Progenitor cell of endocrine pancreas (in vitro differentiated cells): Measurements from ENCODE around the gene MRC2. TPM values are rescaled to one million over a fixed set of nuclear protein-coding genes. Genes with fewer than 3 reads are reported as not detected.

Source experiments
- DNase-seq: peaks from one replicate; pipeline ENCODE4 v3.0.0; 2021; ENCODE audit warnings: low spot score; ENCODE audit not compliant: unreplicated experiment
- H3K27ac Mint-ChIP-seq: 2 replicates; pipeline ENCODE4 v1.8.0; 2021; ENCODE audit warnings: mild to moderate bottlenecking, moderate library complexity, mixed read lengths
- H3K27me3 Mint-ChIP-seq: 2 replicates; pipeline ENCODE4 v1.8.0; 2021; ENCODE audit warnings: mixed read lengths
- H3K36me3 Mint-ChIP-seq: 2 replicates; pipeline ENCODE4 v1.8.0; 2022; ENCODE audit warnings: mixed read lengths; ENCODE audit not compliant: insufficient read depth
- H3K4me1 Mint-ChIP-seq: 2 replicates; pipeline ENCODE4 v1.8.0; 2021; ENCODE audit warnings: low read depth, mixed read lengths
- H3K4me3 Mint-ChIP-seq: 2 replicates; pipeline ENCODE4 v1.8.0; 2021; ENCODE audit warnings: low read depth, mild to moderate bottlenecking, moderate library complexity, mixed read lengths
- H3K9me3 Mint-ChIP-seq: 2 replicates; pipeline ENCODE4 v1.8.0; 2021; ENCODE audit warnings: low read depth, mixed read lengths
- total RNA-seq: library from RNA; stranded (reverse); gene quantifications from 2 replicates; pipeline ENCODE4 v1.2.1, GENCODE V29; 2021
- TF ChIP-seq, protein P1 (sequence below): fragments of 200-600 bp; sonication (generic); IDR thresholded peaks from one replicate; pipeline ENCODE4 v1.5.0; 2021; ENCODE audit warnings: antibody characterized with exemption, mild to moderate bottlenecking; ENCODE audit not compliant: unreplicated experiment

MRC2 gene
- total RNA-seq, 1 donor from 2014 or later: 4.9 TPM

DNA sequence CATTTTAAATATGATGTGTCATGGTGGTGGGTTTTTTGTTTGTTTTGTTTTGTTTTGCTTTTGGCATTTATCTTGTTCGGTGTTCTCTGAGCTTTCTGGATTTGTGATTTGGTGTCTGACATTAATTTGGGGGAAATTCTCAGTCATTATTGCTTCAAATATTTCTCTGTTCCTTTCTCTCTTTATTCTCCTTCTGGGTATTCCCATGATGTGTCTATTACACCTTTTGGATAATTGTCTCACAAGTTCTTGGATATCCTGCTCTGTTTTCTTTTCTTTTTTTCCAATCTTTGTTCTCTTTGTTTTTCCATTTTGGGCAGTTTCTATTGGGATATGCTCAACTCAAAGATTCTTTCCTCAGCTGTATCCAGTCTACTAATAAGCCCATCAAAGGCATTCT lies 92.1 kb downstream of the MRC2 start:
- Mint-ChIP-seq H3K4me1 (no peaks in the 10 kb centered on the region), H3K36me3 (no peaks in the 10 kb centered on the region), H3K27ac (no peak overlapping the region), H3K4me3 (no peak overlapping the region), H3K27me3 (peaks cover 16% of the 10 kb centered on the region), H3K9me3 (peaks cover 9% of the 10 kb centered on the region)
- TF ChIP-seq, protein P1, sequence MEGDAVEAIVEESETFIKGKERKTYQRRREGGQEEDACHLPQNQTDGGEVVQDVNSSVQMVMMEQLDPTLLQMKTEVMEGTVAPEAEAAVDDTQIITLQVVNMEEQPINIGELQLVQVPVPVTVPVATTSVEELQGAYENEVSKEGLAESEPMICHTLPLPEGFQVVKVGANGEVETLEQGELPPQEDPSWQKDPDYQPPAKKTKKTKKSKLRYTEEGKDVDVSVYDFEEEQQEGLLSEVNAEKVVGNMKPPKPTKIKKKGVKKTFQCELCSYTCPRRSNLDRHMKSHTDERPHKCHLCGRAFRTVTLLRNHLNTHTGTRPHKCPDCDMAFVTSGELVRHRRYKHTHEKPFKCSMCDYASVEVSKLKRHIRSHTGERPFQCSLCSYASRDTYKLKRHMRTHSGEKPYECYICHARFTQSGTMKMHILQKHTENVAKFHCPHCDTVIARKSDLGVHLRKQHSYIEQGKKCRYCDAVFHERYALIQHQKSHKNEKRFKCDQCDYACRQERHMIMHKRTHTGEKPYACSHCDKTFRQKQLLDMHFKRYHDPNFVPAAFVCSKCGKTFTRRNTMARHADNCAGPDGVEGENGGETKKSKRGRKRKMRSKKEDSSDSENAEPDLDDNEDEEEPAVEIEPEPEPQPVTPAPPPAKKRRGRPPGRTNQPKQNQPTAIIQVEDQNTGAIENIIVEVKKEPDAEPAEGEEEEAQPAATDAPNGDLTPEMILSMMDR: no peak
- DNase-seq: no peak

DNA sequence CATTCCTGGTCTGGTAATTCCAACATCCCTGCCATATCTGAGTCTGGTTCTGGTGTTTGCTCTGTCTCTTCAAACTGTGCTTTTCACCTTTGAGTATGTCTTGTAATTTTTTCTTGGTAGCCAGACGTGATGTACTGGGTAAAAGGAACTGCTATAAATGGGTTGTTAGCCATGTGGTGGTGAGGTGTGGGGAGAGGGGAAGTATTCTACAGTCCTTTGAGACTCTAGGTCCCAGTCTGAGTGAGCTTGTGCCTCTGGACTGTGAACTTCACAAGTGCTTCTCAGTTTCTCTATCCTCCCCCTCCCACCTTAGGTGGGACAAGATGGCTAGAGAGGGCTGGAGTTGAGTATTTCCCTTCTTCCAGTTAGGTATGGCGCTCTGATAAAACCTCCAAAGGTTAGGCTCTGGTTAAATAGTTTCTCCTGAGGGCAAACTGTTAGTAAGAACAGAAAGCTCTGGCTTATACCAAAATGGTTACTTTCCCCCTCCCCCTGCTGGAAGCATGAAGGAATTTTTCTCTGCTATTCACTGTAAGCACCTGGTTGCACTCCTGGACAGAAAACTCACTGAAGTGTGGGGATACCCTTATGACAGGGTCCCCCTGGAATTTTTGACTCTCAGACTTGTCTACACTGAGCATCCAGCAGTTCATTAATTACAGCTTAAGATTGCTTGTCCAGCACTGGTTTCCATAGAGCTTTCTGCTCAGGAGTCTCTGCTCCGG lies 92.8 kb downstream of the MRC2 start:
- TF ChIP-seq, protein P1: peak; percentile 47
- Mint-ChIP-seq H3K4me3 (no peak overlapping the region), H3K27ac (no peak overlapping the region), H3K4me1 (no peaks in the 10 kb centered on the region), H3K9me3 (peaks cover 9% of the 10 kb centered on the region), H3K27me3 (peaks cover 17% of the 10 kb centered on the region), H3K36me3 (no peaks in the 10 kb centered on the region)
- DNase-seq: no peak

DNA sequence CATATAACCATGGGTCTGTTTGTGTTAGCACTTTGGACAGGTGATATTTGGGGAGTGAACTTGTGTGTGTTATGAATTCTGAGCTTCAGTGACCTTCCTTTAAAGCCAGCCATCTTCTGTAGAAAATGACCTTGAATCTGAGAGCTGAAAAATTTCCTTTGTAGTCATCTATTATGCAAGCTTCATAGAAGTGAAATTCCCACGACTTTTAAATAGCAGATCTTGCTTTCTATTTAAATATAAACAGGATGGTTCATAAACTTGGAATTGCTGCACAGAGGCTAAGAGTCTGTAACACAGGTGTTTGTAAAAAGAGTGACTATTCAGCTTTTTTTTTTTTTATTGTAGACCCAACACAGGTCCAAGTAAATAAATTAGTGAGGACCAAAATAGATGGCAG lies 95.2 kb downstream of the MRC2 start:
- Mint-ChIP-seq H3K9me3 (peaks cover 9% of the 10 kb centered on the region), H3K4me1 (no peaks in the 10 kb centered on the region), H3K27me3 (peaks cover 18% of the 10 kb centered on the region), H3K27ac (no peak overlapping the region), H3K36me3 (no peaks in the 10 kb centered on the region), H3K4me3 (no peak overlapping the region)
- TF ChIP-seq, protein P1: no peak
- no peak for DNase-seq

DNA sequence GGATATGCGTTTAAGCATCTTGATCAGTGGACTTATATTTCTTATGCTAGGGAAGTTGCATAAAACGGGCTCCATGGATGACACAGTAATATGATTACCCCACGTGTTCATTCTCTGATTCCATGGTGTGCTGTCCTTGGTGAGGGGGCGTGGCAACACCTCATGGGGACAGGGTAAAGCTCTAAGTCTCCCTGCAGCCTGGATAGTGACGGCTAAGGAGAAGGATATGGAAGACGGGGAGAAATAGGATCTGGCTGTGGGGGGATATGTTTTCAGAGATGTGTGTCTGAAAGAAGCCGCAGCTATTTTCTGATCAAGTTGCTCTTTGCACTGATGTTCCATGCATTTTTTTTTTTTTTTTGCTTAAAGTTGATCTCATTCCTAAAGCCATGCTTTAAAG lies 96.4 kb downstream of the MRC2 start:
- Mint-ChIP-seq H3K4me1 (no peaks in the 10 kb centered on the region), H3K27ac (no peak overlapping the region), H3K36me3 (no peaks in the 10 kb centered on the region), H3K27me3 (peaks cover 14% of the 10 kb centered on the region), H3K4me3 (no peak overlapping the region), H3K9me3 (peaks cover 9% of the 10 kb centered on the region)
- no peak for DNase-seq
- TF ChIP-seq, protein P1: no peak

- Mint-ChIP-seq H3K9me3 (peaks cover 6% of the 10 kb centered on the region), H3K4me1 (no peaks in the 10 kb centered on the region), H3K4me3 (no peak overlapping the region), H3K36me3 (no peaks in the 10 kb centered on the region), H3K27me3 (peaks cover 14% of the 10 kb centered on the region), H3K27ac (peak overlapping the region; percentile 8)
- DNase-seq: no peak
- TF ChIP-seq, protein P1: no peak
These were observed 97.1 kb downstream of the MRC2 start for GRCh38 chr17:62724398-62725146.
